DND-41 (cell line): ENCODE results near the gene TAGLN2.

Source experiments
- EZH2 ChIP-seq: IDR thresholded peaks from 3 replicates; pipeline ENCODE4 v1.6.1; 2012; ENCODE audit warnings: borderline replicate concordance, low read depth, mild to moderate bottlenecking, moderate library complexity, low read length, inconsistent platforms; ENCODE audit not compliant: severe bottlenecking
- TF ChIP-seq, protein P1 (sequence below): IDR thresholded peaks from 2 replicates; pipeline ENCODE4 v1.5.1; 2012; ENCODE audit warnings: borderline replicate concordance, low read length, moderate library complexity, mild to moderate bottlenecking; ENCODE audit not compliant: poor library complexity, severe bottlenecking; ENCODE audit errors: extremely low read depth

GRCh38 chr1:159931101-159931794 is 5.9 kb upstream of the TAGLN2 start:
- TF ChIP-seq, protein P1, sequence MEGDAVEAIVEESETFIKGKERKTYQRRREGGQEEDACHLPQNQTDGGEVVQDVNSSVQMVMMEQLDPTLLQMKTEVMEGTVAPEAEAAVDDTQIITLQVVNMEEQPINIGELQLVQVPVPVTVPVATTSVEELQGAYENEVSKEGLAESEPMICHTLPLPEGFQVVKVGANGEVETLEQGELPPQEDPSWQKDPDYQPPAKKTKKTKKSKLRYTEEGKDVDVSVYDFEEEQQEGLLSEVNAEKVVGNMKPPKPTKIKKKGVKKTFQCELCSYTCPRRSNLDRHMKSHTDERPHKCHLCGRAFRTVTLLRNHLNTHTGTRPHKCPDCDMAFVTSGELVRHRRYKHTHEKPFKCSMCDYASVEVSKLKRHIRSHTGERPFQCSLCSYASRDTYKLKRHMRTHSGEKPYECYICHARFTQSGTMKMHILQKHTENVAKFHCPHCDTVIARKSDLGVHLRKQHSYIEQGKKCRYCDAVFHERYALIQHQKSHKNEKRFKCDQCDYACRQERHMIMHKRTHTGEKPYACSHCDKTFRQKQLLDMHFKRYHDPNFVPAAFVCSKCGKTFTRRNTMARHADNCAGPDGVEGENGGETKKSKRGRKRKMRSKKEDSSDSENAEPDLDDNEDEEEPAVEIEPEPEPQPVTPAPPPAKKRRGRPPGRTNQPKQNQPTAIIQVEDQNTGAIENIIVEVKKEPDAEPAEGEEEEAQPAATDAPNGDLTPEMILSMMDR = no peak
- TF ChIP-seq EZH2 = no peak
